NK-92 (cell line): ENCODE results near the gene MYH11.

Experiments used
- DNase-seq: peaks from one replicate; lab custom pipeline; 2025; ENCODE audit not compliant: unreplicated experiment; lab: John Stamatoyannopoulos, UW

MYH11 gene

GRCh38 chr16:15779664-15780351, 77.0 kb downstream of the MYH11 start:
- no peak for DNase-seq

GRCh38 chr16:15778999-15779614, 77.7 kb downstream of the MYH11 start:
- DNase-seq, result no peak

- no peak for DNase-seq
These were observed 78.6 kb downstream of the MYH11 start for GRCh38 chr16:15778204-15778743.

- DNase-seq, result no peak
These were observed 79.2 kb downstream of the MYH11 start for GRCh38 chr16:15777533-15778203.

- DNase-seq, result no peak
These were observed 80.3 kb downstream of the MYH11 start for GRCh38 chr16:15776572-15776971.

GRCh38 chr16:15775663-15776304, 81.0 kb downstream of the MYH11 start:
- no peak for DNase-seq

- DNase-seq, result no peak
These were observed 81.6 kb downstream of the MYH11 start for GRCh38 chr16:15775209-15775608.

GRCh38 chr16:15773968-15774367, 82.9 kb downstream of the MYH11 start:
- no peak for DNase-seq

- no peak for DNase-seq
These were observed 84.1 kb downstream of the MYH11 start for GRCh38 chr16:15772579-15773293.

- DNase-seq, result no peak
These were observed 85.1 kb downstream of the MYH11 start for GRCh38 chr16:15771694-15772093.

GRCh38 chr16:15770512-15770911, 86.3 kb downstream of the MYH11 start:
- no peak for DNase-seq

- no peak for DNase-seq
These were observed 86.7 kb downstream of the MYH11 start for GRCh38 chr16:15770107-15770506.

- no peak for DNase-seq
These were observed 87.6 kb downstream of the MYH11 start for GRCh38 chr16:15769239-15769638.

- no peak for DNase-seq
These were observed 88.6 kb downstream of the MYH11 start for GRCh38 chr16:15768201-15768600.

- no peak for DNase-seq
These were observed 89.9 kb downstream of the MYH11 start for GRCh38 chr16:15766918-15767317.

- no peak for DNase-seq
These were observed 90.9 kb downstream of the MYH11 start for GRCh38 chr16:15765880-15766279.

GRCh38 chr16:15765116-15765515, 91.7 kb downstream of the MYH11 start:
- DNase-seq, result no peak

- no peak for DNase-seq
These were observed 92.7 kb downstream of the MYH11 start for GRCh38 chr16:15764112-15764511.

GRCh38 chr16:15760129-15760528, 96.7 kb downstream of the MYH11 start:
- DNase-seq, result no peak

- DNase-seq, result no peak
These were observed 97.8 kb downstream of the MYH11 start for GRCh38 chr16:15759070-15759469.
